CD14-positive monocyte (primary cell): Measurements from ENCODE around the gene SMARCC1. TPM values are rescaled to one million over a fixed set of nuclear protein-coding genes. Genes with fewer than 3 reads are reported as not detected.
A peak's percentile ranks its signal among the peaks of the same experiment; 100 is the strongest.

Experiments
- DNase-seq, 3 donors: peaks; one replicate each; pipeline ENCODE4 v3.0.0-alpha.2; 2011 to 2022
- H2AFZ ChIP-seq: 2 replicates; pipeline ENCODE4 v1.6.0; 2012; ENCODE audit warnings: mild to moderate bottlenecking, low read depth, low read length, inconsistent platforms; ENCODE audit not compliant: insufficient read depth, poor library complexity, severe bottlenecking
- H3K27ac ChIP-seq, 2 donors: 1 replicate in 1 of 2; 2 replicates in 1 of 2; pipeline ENCODE4 v1.5.1; 2012 to 2013; ENCODE audit warnings: low read length in 2 of 2, control low read depth in 1 of 2, inconsistent platforms in 1 of 2, low read depth in 1 of 2, mild to moderate bottlenecking in 1 of 2
- H3K27me3 ChIP-seq, 2 donors: one replicate each; pipeline versions ENCODE4 v1.6.0 to v1.6.1; 2011 to 2013; ENCODE audit warnings: low read length in 2 of 2; ENCODE audit not compliant: control insufficient read depth in 2 of 2, insufficient read depth in 2 of 2
- H3K36me3 ChIP-seq, 2 donors: replicated peaks in 1 of 2; 1 replicate in 1 of 2; 2 replicates in 1 of 2; pipeline versions ENCODE4 v1.5.1 to v1.6.1; 2012 to 2013; ENCODE audit warnings: low read length in 2 of 2, control low read depth in 1 of 2, inconsistent platforms in 1 of 2, mild to moderate bottlenecking in 1 of 2; ENCODE audit not compliant: insufficient read depth in 2 of 2, control insufficient read depth in 1 of 2
- H3K4me1 ChIP-seq, 2 donors: 1 replicate in 1 of 2; 2 replicates in 1 of 2; pipeline versions ENCODE4 v1.5.1 to v1.6.1; 2012 to 2013; ENCODE audit warnings: low read length in 2 of 2, control low read depth in 1 of 2, inconsistent platforms in 1 of 2, mild to moderate bottlenecking in 1 of 2, moderate library complexity in 1 of 2; ENCODE audit not compliant: insufficient read depth in 2 of 2, control insufficient read depth in 1 of 2
- H3K4me2 ChIP-seq: replicated peaks from 2 replicates; pipeline ENCODE3; 2012; ENCODE audit warnings: low read length, moderate library complexity, mild to moderate bottlenecking; ENCODE audit not compliant: poor library complexity, severe bottlenecking; ENCODE audit errors: extremely low read depth
- H3K4me3 ChIP-seq, 3 experiments: fragments of 200-600 bp in 1 of 3; sonication (generic) in 1 of 3; replicated peaks in 1 of 3; 1 replicate in 2 of 3; 2 replicates in 1 of 3; pipeline ENCODE4 v1.5.1; 2011 to 2013; ENCODE audit warnings: low read length in 3 of 3, mild to moderate bottlenecking in 3 of 3, control low read depth in 2 of 3, low read depth in 2 of 3, inconsistent platforms in 1 of 3, moderate library complexity in 1 of 3
- H3K79me2 ChIP-seq: 2 replicates; pipeline ENCODE4 v1.6.0; 2012; ENCODE audit warnings: mild to moderate bottlenecking, control low read depth, inconsistent platforms, low read length, moderate library complexity; ENCODE audit not compliant: insufficient read depth
- H3K9ac ChIP-seq: 2 replicates; pipeline ENCODE4 v1.6.0; 2017; ENCODE audit warnings: low read length, mild to moderate bottlenecking; ENCODE audit not compliant: insufficient read depth, poor library complexity, severe bottlenecking
- H3K9me3 ChIP-seq, 2 donors: replicated peaks in 1 of 2; 1 replicate in 1 of 2; 2 replicates in 1 of 2; pipeline versions ENCODE4 v1.5.1 to v1.6.1; 2012 to 2013; ENCODE audit warnings: low read length in 2 of 2, control low read depth in 1 of 2; ENCODE audit not compliant: control insufficient read depth in 1 of 2, insufficient read depth in 1 of 2
- H4K20me1 ChIP-seq: 2 replicates; pipeline ENCODE4 v1.6.0; 2012; ENCODE audit warnings: mild to moderate bottlenecking, low read length, control low read depth, moderate library complexity; ENCODE audit not compliant: insufficient read depth
- H3K27ac Mint-ChIP-seq, 7 donors: one replicate each; pipeline ENCODE4 v1.8.0; 2020; ENCODE audit warnings: mild to moderate bottlenecking in 7 of 7, mixed read lengths in 7 of 7, moderate library complexity in 6 of 7, inconsistent platforms in 2 of 7
- H3K27me3 Mint-ChIP-seq, 3 donors: one replicate each; pipeline ENCODE4 v1.8.0; 2021 to 2022; ENCODE audit warnings: low read depth in 3 of 3, mild to moderate bottlenecking in 3 of 3, mixed read lengths in 3 of 3, moderate library complexity in 3 of 3, inconsistent platforms in 1 of 3
- H3K36me3 Mint-ChIP-seq, 2 donors: one replicate each; pipeline ENCODE4 v1.8.0; 2020; ENCODE audit warnings: mixed read lengths in 2 of 2, inconsistent platforms in 1 of 2, mild to moderate bottlenecking in 1 of 2
- H3K4me1 Mint-ChIP-seq: one replicate; pipeline ENCODE4 v1.8.0; 2020; ENCODE audit warnings: mild to moderate bottlenecking, mixed read lengths
- H3K4me3 Mint-ChIP-seq, 2 donors: one replicate each; pipeline ENCODE4 v1.8.0; 2020; ENCODE audit warnings: mild to moderate bottlenecking in 2 of 2, mixed read lengths in 2 of 2, moderate library complexity in 1 of 2
- H3K9me3 Mint-ChIP-seq, 7 donors: one replicate each; pipeline ENCODE4 v1.8.0; 2020 to 2022; ENCODE audit warnings: mixed read lengths in 7 of 7, mild to moderate bottlenecking in 6 of 7, moderate library complexity in 6 of 7, inconsistent platforms in 2 of 7
- CTCF ChIP-seq: fragments of 200-600 bp; IDR thresholded peaks from one replicate; pipeline ENCODE4 v1.8.0; 2022; ENCODE audit warnings: antibody characterized with exemption, mild to moderate bottlenecking
- WGBS: methylation state at CpG from one replicate; pipeline ENCODE4 v1.1.5; 2013; ENCODE audit warnings: missing lambda C conversion rate; ENCODE audit not compliant: insufficient coverage; 5-methylcytosine and 5-hydroxymethylcytosine counted together
- intact Hi-C, 2 donors: fragments of 100-400 bp; cut with micrococcal nuclease; formaldehyde crosslinking; loops; one replicate each; pipeline versions ENCODE4 v1.15.0 to v1.15.1; 2023
- polyA plus RNA-seq, 3 donors: library from polyadenylated mRNA; depleted of rRNA in 1 of 3; unstranded in 2 of 3; stranded (reverse) in 1 of 3; fragments of 300-500 nt in 2 of 3; fragments of >200 nt in 1 of 3; fragmentation: Illumina TruSeq in 2 of 3; gene quantifications; 1 replicate in 2 of 3; 2 replicates in 1 of 3; pipeline ENCODE4 v1.2.3, GENCODE V29; 2012 to 2021

SMARCC1 gene
- polyA plus RNA-seq, 3 donors: 8.8 to 33.5 (median 20.5) TPM

DNA sequence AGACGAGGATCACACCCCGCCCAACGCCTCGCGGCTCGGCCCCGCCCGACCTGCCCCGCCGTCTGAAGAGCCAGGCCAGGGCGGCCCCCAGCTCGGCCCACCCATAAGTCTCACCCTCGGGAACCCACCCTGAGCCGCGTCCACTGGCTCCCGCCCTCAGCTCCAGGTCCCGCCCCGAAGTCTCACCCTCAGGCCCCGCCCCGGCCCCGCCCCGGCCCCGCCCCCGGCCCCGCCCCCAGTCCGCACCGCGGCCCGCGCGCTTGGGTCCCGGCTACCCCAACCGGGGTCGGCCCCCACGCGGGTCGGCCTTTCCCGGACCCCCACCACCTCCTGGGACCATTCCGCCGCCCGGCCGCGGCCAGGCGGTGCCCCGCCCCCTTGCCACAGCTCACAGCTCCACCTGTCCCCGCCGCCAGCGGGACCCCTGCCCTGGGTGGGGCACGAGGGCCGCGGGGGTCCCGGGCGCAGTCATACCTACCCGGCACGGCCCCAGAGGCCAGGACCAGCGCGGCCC lies 203.5 kb downstream of the SMARCC1 start:
- no peaks in the 10 kb centered on the region for H4K20me1 ChIP-seq
- under 1% methylated on average over 45 of the region's 57 CpGs for WGBS
- H3K27ac ChIP-seq: no peak overlapping the region
- H3K36me3 ChIP-seq: no peaks in the 10 kb centered on the region
- no peak for TF ChIP-seq CTCF
- Mint-ChIP-seq H3K27me3 (peaks cover 51 to 88% (median 71%) of the 10 kb centered on the region in 3 donors), H3K27ac (peak overlapping the region in 1 of 7 donors; percentile 18), H3K9me3 (peaks cover 0 to 9% (median 4%) of the 10 kb centered on the region in 7 donors), H3K4me1 (peaks cover 2% of the 10 kb centered on the region), H3K36me3 (peaks cover 1 to 3% of the 10 kb centered on the region in 2 donors), H3K4me3 (peak overlapping the region; percentile 72 to 84)
- H3K4me1 ChIP-seq: peaks cover 11 to 16% of the 10 kb centered on the region in 2 donors
- H3K79me2 ChIP-seq: no peaks in the 10 kb centered on the region
- H2AFZ ChIP-seq: peak overlapping the region; percentile 83
- H3K27me3 ChIP-seq: peaks cover 36 to 65% of the 10 kb centered on the region in 2 donors
- intact Hi-C loops: no loop called here
- peaks cover 0 to 14% of the 10 kb centered on the region in 2 donors for H3K9me3 ChIP-seq
- peak overlapping the region; percentile 88 for H3K4me2 ChIP-seq
- no peak overlapping the region for H3K9ac ChIP-seq
- H3K4me3 ChIP-seq: peak overlapping the region; percentile 28 to 71 (median 59)
- DNase-seq: no peak

DNA sequence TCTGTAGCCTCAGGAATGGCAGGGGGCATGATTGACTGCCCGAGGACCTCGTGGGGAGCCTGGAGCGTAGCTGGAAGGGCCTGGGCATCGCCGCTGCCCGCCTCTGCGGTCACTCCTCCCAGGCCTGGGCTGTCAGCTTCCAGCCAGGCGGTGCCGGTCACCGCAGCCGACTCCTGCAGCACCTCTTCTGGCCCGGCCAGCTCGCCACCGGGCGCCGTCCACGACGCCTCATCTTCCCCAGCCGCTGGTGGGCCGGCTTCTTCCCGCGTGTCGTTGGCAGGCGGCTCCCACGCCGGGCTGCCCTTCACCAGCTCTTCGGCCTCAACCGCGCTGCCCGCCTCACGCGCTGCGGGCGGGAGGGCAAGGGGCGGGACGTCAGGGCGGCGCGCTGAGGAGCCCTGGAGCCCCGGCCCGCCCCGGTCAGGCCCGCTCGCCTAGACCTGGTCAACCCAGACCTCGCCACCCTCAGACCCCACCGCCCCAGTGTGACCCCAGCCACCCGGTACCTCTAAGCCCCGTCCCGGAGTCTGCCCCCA lies 204.0 kb downstream of the SMARCC1 start:
- 5% methylated on average over 44 of the region's 49 CpGs for WGBS
- peak overlapping the region; percentile 28 to 71 (median 38) for H3K4me3 ChIP-seq
- Mint-ChIP-seq H3K9me3 (peaks cover 0 to 9% (median 4%) of the 10 kb centered on the region in 7 donors), H3K27me3 (peaks cover 52 to 88% (median 71%) of the 10 kb centered on the region in 3 donors), H3K27ac (peak overlapping the region in 1 of 7 donors; percentile 18), H3K4me1 (peaks cover 2% of the 10 kb centered on the region), H3K36me3 (peaks cover 1 to 3% of the 10 kb centered on the region in 2 donors), H3K4me3 (peak overlapping the region; percentile 72 to 84)
- peak overlapping the region; percentile 88 for H3K4me2 ChIP-seq
- peaks cover 36 to 68% of the 10 kb centered on the region in 2 donors for H3K27me3 ChIP-seq
- H3K4me1 ChIP-seq: peaks cover 11 to 16% of the 10 kb centered on the region in 2 donors
- no peaks in the 10 kb centered on the region for H3K79me2 ChIP-seq
- no peaks in the 10 kb centered on the region for H4K20me1 ChIP-seq
- H3K9me3 ChIP-seq: peaks cover 0 to 14% of the 10 kb centered on the region in 2 donors
- no peak for TF ChIP-seq CTCF
- no peak overlapping the region for H3K27ac ChIP-seq
- intact Hi-C loops: no loop called here
- no peaks in the 10 kb centered on the region for H3K36me3 ChIP-seq
- peak in 1 of 3 donors; percentile 11 for DNase-seq
- H3K9ac ChIP-seq: no peak overlapping the region
- peak overlapping the region; percentile 83 for H2AFZ ChIP-seq
